Neural cell (in vitro differentiated cells): ENCODE data around the gene MEF2D. TPM values are rescaled to one million over a fixed set of nuclear protein-coding genes. Genes with fewer than 3 reads are reported as not detected.

Experiments
- H2AFZ ChIP-seq: fragments of 200-600, 300-800 bp; sonication (generic), shearing (Covaris generic); 2 replicates; pipeline ENCODE4 v1.6.0; 2014; ENCODE audit warnings: low read depth, mild to moderate bottlenecking, antibody characterized with exemption, low read length, moderate library complexity
- H3F3A ChIP-seq: fragments of 200-600 bp; shearing (Covaris generic); 2 replicates; pipeline ENCODE4 v1.6.1; 2016; ENCODE audit warnings: mild to moderate bottlenecking, moderate library complexity, mixed read lengths, antibody characterized with exemption, low read length; ENCODE audit not compliant: insufficient read depth, poor library complexity, severe bottlenecking
- H3K27ac ChIP-seq: fragments of 200-600, 300-800 bp; sonication (generic), shearing (Covaris generic); 2 replicates; pipeline ENCODE4 v1.5.1; 2014; ENCODE audit warnings: mild to moderate bottlenecking, low read length, moderate library complexity
- H3K27me3 ChIP-seq: fragments of 300-800, 200-600 bp; sonication (generic), shearing (Covaris generic); 2 replicates; pipeline ENCODE4 v1.6.0; 2014; ENCODE audit warnings: mild to moderate bottlenecking, low read depth, low read length, moderate library complexity; ENCODE audit not compliant: insufficient read depth
- H3K36me3 ChIP-seq: fragments of 300-800, 200-600 bp; sonication (generic), shearing (Covaris generic); 2 replicates; pipeline ENCODE4 v1.5.1; 2014; ENCODE audit warnings: mild to moderate bottlenecking, antibody characterized with exemption, low read length, moderate library complexity; ENCODE audit not compliant: insufficient read depth
- H3K4me2 ChIP-seq: fragments of 300-800, 200-600 bp; sonication (generic), shearing (Covaris generic); 2 replicates; pipeline ENCODE4 v1.6.0; 2014; ENCODE audit warnings: mild to moderate bottlenecking, low read length
- H3K4me3 ChIP-seq: fragments of 300-800, 200-600 bp; sonication (generic), shearing (Covaris generic); 2 replicates; pipeline ENCODE4 v1.5.1; 2014; ENCODE audit warnings: mild to moderate bottlenecking, low read length, moderate library complexity
- H3K79me2 ChIP-seq: fragments of 200-600 bp; shearing (Covaris generic); replicated peaks from 2 replicates; pipeline ENCODE4 v1.6.0; 2014; ENCODE audit warnings: mild to moderate bottlenecking, low read length, moderate library complexity; ENCODE audit not compliant: insufficient read depth
- H3K9ac ChIP-seq: fragments of 300-800, 200-600 bp; sonication (generic), shearing (Covaris generic); 2 replicates; pipeline ENCODE4 v1.6.1; 2016; ENCODE audit warnings: mild to moderate bottlenecking, low read length, mixed read lengths
- H3K9me2 ChIP-seq: fragments of 200-600 bp; shearing (Covaris generic); 2 replicates; pipeline ENCODE4 v1.6.1; 2016; ENCODE audit warnings: mild to moderate bottlenecking, low read length, mixed read lengths; ENCODE audit not compliant: insufficient read depth
- H3K9me3 ChIP-seq: fragments of 200-600, 300-800 bp; sonication (generic), shearing (Covaris generic); 2 replicates; pipeline ENCODE4 v1.6.1; 2016; ENCODE audit warnings: mild to moderate bottlenecking, mixed run types, low read length, moderate library complexity, mixed read lengths
- H4K20me1 ChIP-seq: fragments of 200-600 bp; shearing (Covaris generic); 2 replicates; pipeline ENCODE4 v1.6.1; 2016; ENCODE audit warnings: mild to moderate bottlenecking, mixed run types; ENCODE audit not compliant: insufficient read depth
- EP300 ChIP-seq: fragments of 450-650 bp; conservative IDR thresholded peaks from 2 replicates; pipeline ENCODE4 v1.6.1; 2014; ENCODE audit warnings: antibody characterized with exemption, mild to moderate bottlenecking, moderate library complexity; ENCODE audit not compliant: poor library complexity, severe bottlenecking
- EZH2 ChIP-seq: fragments of 200-600, 300-800 bp; shearing (Covaris generic), sonication (generic); IDR thresholded peaks from 2 replicates; pipeline ENCODE4 v1.6.1; 2014; ENCODE audit warnings: antibody characterized with exemption, low read length, borderline replicate concordance, mild to moderate bottlenecking; ENCODE audit not compliant: insufficient read depth, poor library complexity, severe bottlenecking
- MXI1 ChIP-seq: fragments of 450-650 bp; conservative IDR thresholded peaks from 2 replicates; pipeline ENCODE4 v1.6.1; 2014; ENCODE audit warnings: antibody characterized with exemption, mild to moderate bottlenecking; ENCODE audit not compliant: poor library complexity, severe bottlenecking
- POLR2AphosphoS5 ChIP-seq: IDR thresholded peaks from 2 replicates; pipeline ENCODE4 v1.6.1; 2012
- RAD21 ChIP-seq: fragments of 450-650 bp; conservative IDR thresholded peaks from 2 replicates; pipeline ENCODE4 v1.6.1; 2014; ENCODE audit warnings: antibody characterized with exemption, mild to moderate bottlenecking, moderate library complexity
- SMC3 ChIP-seq: fragments of 450-650 bp; conservative IDR thresholded peaks from 2 replicates; pipeline ENCODE4 v1.6.1; 2014; ENCODE audit warnings: antibody characterized with exemption, mild to moderate bottlenecking, moderate library complexity; ENCODE audit not compliant: poor library complexity
- TAF1 ChIP-seq: IDR thresholded peaks from 2 replicates; pipeline ENCODE4 v1.6.1; 2012; ENCODE audit warnings: low read depth
- polyA plus RNA-seq: library from polyadenylated mRNA; depleted of rRNA; stranded (reverse); fragments of >200 nt; gene quantifications from 2 replicates; pipeline ENCODE4 v1.2.3, GENCODE V29; 2014
- TF ChIP-seq, protein P1 (sequence below): IDR thresholded peaks from 2 replicates; pipeline ENCODE4 v1.6.1; 2012; ENCODE audit warnings: borderline replicate concordance
- TF ChIP-seq, protein P2 (sequence below): fragments of 450-650 bp; IDR thresholded peaks from 2 replicates; pipeline ENCODE4 v1.5.1; 2014; ENCODE audit warnings: antibody characterized with exemption, mild to moderate bottlenecking, moderate library complexity; ENCODE audit not compliant: poor library complexity, severe bottlenecking

Gene MEF2D
- polyA plus RNA-seq, 1 donor from 2014 or later: 4.7 TPM

GRCh38 chr1:156530006-156530405 lies 29.4 kb upstream of the MEF2D start:
- Histone ChIP-seq H3K9ac (no peak overlapping the region), H2AFZ (no peak overlapping the region), H3K4me2 (no peak overlapping the region), H3K27ac (no peak overlapping the region), H3K27me3 (no peaks in the 10 kb centered on the region), H3K36me3 (no peaks in the 10 kb centered on the region), H3F3A (no peaks in the 10 kb centered on the region), H3K9me2 (no peaks in the 10 kb centered on the region), H3K9me3 (no peaks in the 10 kb centered on the region), H3K79me2 (no peaks in the 10 kb centered on the region), H4K20me1 (no peaks in the 10 kb centered on the region), H3K4me3 (no peak overlapping the region)
- TF ChIP-seq SMC3 (no peak), EP300 (no peak), MXI1 (no peak), RAD21 (no peak), POLR2AphosphoS5 (no peak), EZH2 (no peak), TAF1 (no peak)
- TF ChIP-seq, protein P1, sequence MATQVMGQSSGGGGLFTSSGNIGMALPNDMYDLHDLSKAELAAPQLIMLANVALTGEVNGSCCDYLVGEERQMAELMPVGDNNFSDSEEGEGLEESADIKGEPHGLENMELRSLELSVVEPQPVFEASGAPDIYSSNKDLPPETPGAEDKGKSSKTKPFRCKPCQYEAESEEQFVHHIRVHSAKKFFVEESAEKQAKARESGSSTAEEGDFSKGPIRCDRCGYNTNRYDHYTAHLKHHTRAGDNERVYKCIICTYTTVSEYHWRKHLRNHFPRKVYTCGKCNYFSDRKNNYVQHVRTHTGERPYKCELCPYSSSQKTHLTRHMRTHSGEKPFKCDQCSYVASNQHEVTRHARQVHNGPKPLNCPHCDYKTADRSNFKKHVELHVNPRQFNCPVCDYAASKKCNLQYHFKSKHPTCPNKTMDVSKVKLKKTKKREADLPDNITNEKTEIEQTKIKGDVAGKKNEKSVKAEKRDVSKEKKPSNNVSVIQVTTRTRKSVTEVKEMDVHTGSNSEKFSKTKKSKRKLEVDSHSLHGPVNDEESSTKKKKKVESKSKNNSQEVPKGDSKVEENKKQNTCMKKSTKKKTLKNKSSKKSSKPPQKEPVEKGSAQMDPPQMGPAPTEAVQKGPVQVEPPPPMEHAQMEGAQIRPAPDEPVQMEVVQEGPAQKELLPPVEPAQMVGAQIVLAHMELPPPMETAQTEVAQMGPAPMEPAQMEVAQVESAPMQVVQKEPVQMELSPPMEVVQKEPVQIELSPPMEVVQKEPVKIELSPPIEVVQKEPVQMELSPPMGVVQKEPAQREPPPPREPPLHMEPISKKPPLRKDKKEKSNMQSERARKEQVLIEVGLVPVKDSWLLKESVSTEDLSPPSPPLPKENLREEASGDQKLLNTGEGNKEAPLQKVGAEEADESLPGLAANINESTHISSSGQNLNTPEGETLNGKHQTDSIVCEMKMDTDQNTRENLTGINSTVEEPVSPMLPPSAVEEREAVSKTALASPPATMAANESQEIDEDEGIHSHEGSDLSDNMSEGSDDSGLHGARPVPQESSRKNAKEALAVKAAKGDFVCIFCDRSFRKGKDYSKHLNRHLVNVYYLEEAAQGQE: no peak
- TF ChIP-seq, protein P2, sequence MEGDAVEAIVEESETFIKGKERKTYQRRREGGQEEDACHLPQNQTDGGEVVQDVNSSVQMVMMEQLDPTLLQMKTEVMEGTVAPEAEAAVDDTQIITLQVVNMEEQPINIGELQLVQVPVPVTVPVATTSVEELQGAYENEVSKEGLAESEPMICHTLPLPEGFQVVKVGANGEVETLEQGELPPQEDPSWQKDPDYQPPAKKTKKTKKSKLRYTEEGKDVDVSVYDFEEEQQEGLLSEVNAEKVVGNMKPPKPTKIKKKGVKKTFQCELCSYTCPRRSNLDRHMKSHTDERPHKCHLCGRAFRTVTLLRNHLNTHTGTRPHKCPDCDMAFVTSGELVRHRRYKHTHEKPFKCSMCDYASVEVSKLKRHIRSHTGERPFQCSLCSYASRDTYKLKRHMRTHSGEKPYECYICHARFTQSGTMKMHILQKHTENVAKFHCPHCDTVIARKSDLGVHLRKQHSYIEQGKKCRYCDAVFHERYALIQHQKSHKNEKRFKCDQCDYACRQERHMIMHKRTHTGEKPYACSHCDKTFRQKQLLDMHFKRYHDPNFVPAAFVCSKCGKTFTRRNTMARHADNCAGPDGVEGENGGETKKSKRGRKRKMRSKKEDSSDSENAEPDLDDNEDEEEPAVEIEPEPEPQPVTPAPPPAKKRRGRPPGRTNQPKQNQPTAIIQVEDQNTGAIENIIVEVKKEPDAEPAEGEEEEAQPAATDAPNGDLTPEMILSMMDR: no peak

GRCh38 chr1:156528875-156529425 lies 28.4 kb upstream of the MEF2D start:
- no peak overlapping the region for H3K4me3 ChIP-seq
- H3K9ac ChIP-seq: no peak overlapping the region
- no peaks in the 10 kb centered on the region for H4K20me1 ChIP-seq
- no peak for TF ChIP-seq MXI1
- TF ChIP-seq, protein P1: no peak
- TF ChIP-seq RAD21: no peak
- no peak for TF ChIP-seq SMC3
- TF ChIP-seq, protein P2: no peak
- no peak for TF ChIP-seq TAF1
- TF ChIP-seq EZH2: no peak
- no peak for TF ChIP-seq EP300
- H3K36me3 ChIP-seq: no peaks in the 10 kb centered on the region
- H3K9me2 ChIP-seq: no peaks in the 10 kb centered on the region
- H3K27me3 ChIP-seq: no peaks in the 10 kb centered on the region
- H3K79me2 ChIP-seq: no peaks in the 10 kb centered on the region
- no peak overlapping the region for H3K4me2 ChIP-seq
- no peaks in the 10 kb centered on the region for H3K9me3 ChIP-seq
- no peak overlapping the region for H2AFZ ChIP-seq
- H3F3A ChIP-seq: no peaks in the 10 kb centered on the region
- no peak overlapping the region for H3K27ac ChIP-seq
